SK-N-MC (cell line): ENCODE data around the gene EXOC1L.

ENCODE experiments used
- DNase-seq: peaks from one replicate; pipeline ENCODE4 v3.0.0-alpha.2; 2011; ENCODE audit warnings: low read depth, low spot score
- H3K27ac ChIP-seq: fragments of 200-600 bp; sonication (generic); 2 replicates; pipeline ENCODE4 v1.5.1; 2016; ENCODE audit warnings: mixed run types
- H3K36me3 ChIP-seq: fragments of 200-600 bp; sonication (generic); 2 replicates; pipeline ENCODE4 v1.6.1; 2017; ENCODE audit warnings: antibody characterized with exemption, low read length, mixed read lengths; ENCODE audit not compliant: insufficient read depth
- H3K4me3 ChIP-seq: fragments of 200-600 bp; sonication (generic); 2 replicates; pipeline ENCODE4 v1.5.1; 2016
- H3K9ac ChIP-seq: fragments of 200-600 bp; sonication (generic); 2 replicates; pipeline ENCODE4 v1.8.0; 2017; ENCODE audit warnings: mixed run types, mixed read lengths; ENCODE audit not compliant: insufficient read length
- H3K9me3 ChIP-seq: fragments of 200-600 bp; sonication (generic); 2 replicates; pipeline ENCODE4 v1.6.1; 2017; ENCODE audit warnings: low read depth, mild to moderate bottlenecking, antibody characterized with exemption, low read length, moderate library complexity, mixed read lengths
- EZH2 ChIP-seq: fragments of 200-600 bp; sonication (generic); IDR thresholded peaks from one replicate; pipeline ENCODE4 v1.6.1; 2017; ENCODE audit warnings: antibody characterized with exemption
- FOXP2 ChIP-seq: optimal IDR thresholded peaks from 2 replicates; pipeline ENCODE3; 2011; ENCODE audit warnings: mild to moderate bottlenecking, moderate library complexity; ENCODE audit not compliant: insufficient read depth; ENCODE audit errors: extremely low read length, control extremely low read depth
- POLR2AphosphoS5 ChIP-seq: IDR thresholded peaks from 2 replicates; pipeline ENCODE4 v1.6.1; 2012; ENCODE audit warnings: mild to moderate bottlenecking, low read depth, low read length, borderline replicate concordance

The EXOC1L gene

DNA sequence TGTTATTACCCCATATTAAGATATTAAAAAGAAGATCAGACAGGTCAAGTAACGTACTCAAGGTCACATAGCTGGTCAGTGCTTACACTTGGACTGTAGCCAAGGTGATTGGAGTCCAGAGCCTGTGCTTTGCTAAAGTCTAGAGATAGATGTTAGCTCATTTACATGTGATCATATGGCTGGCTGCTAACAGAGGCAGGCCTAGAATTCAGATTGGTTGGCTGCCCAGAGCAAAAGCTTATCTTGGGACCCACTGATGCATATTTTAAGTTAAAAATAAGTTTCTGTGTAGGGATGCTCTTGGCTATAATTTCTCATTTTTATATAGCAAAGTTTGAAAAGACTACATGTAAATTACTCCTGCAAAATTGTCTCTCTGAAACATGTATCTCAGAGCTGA, 18.1 kb upstream of the EXOC1L start:
- no peaks in the 10 kb centered on the region for H3K36me3 ChIP-seq
- DNase-seq: no peak
- no peak overlapping the region for H3K27ac ChIP-seq
- TF ChIP-seq POLR2AphosphoS5 (no peak), EZH2 (no peak), FOXP2 (no peak)
- H3K9me3 ChIP-seq: no peaks in the 10 kb centered on the region
- H3K9ac ChIP-seq: no peak overlapping the region
- no peak overlapping the region for H3K4me3 ChIP-seq

DNA sequence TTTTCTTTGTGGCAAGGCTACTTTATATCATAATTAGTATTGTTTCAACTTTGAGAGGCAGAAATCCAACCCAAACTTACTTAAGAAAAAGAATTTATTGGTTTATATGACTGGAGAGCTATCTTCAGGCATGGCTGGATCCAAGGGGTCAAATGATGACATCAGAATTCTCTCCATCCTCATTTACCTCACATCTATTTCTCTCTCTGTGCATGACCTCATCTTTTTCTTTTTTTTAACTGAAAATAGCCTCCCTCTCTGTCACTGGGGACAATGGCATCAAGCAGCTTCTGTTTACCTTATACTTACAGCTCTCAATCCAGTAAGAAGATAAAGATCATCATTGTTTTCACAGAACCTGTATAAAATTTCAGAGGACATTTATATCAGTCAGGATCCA, 12.0 kb upstream of the EXOC1L start:
- H3K4me3 ChIP-seq: no peak overlapping the region
- TF ChIP-seq POLR2AphosphoS5 (no peak), EZH2 (no peak), FOXP2 (no peak)
- no peak overlapping the region for H3K27ac ChIP-seq
- DNase-seq: no peak
- H3K9ac ChIP-seq: no peak overlapping the region
- H3K36me3 ChIP-seq: no peaks in the 10 kb centered on the region
- H3K9me3 ChIP-seq: no peaks in the 10 kb centered on the region

DNA sequence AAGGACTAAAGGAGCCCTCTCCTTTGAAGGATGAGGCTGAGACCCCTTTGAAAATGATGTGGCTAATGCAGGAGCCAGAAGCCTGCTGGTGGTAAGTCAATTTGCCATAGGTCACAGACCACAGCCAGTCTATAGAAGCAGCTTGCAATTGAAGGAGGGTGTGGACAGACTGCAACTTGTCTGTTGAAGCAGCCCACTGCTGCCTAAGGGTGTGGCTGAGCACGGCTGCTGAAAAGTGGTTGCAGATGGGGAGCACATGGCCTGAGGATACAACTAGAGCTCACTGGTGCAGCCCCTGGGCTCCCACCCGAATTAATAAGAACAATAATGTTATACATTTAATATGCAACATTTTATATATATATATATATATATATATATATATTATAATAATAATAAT, 11.4 kb upstream of the EXOC1L start:
- TF ChIP-seq FOXP2: no peak
- no peak for TF ChIP-seq POLR2AphosphoS5
- TF ChIP-seq EZH2: no peak
- Histone ChIP-seq H3K9me3 (no peaks in the 10 kb centered on the region), H3K27ac (no peak overlapping the region), H3K36me3 (no peaks in the 10 kb centered on the region), H3K9ac (no peak overlapping the region), H3K4me3 (no peak overlapping the region)
- no peak for DNase-seq

DNA sequence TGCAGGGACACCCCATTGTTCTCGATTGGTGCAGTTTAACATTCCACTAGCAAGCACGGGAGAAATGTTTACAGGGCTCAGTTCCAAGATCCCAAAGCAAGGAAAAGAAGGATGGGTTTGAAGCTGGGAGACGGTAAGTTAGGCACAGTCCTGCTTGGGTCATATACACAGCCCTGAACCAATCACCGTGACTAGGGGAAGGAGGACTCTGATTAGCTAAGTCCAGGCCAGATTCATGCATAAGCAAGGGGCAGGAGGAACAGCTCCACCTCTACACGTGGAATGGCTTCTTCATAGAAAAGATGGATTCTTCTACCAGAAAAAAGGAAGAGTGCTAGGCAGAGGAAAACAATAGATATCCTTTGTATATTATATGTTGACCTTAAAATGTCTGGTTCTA, 11.0 kb upstream of the EXOC1L start:
- TF ChIP-seq FOXP2 (no peak), EZH2 (no peak), POLR2AphosphoS5 (no peak)
- Histone ChIP-seq H3K9ac (no peak overlapping the region), H3K4me3 (no peak overlapping the region), H3K9me3 (no peaks in the 10 kb centered on the region), H3K36me3 (no peaks in the 10 kb centered on the region), H3K27ac (no peak overlapping the region)
- DNase-seq: no peak

DNA sequence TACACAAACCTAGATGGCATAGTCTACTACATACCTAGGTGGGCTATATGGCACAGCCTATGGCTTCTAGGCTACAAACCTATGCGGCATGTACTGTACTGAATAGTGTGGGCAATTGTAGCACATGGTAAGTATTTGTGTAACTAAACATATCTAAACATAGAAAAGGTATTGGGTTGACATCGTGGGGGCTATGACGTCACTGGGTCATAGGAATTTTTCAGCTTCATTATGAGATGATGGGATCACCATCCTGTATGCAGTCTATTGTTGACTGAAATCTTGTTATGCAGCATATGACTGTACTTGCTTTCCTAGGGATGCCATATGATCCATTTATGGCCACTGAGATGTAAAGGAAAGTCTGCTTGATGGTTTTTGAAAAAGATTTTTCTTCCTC, 1.9 kb upstream of the EXOC1L start:
- Histone ChIP-seq H3K4me3 (no peak overlapping the region), H3K9ac (no peak overlapping the region), H3K36me3 (no peaks in the 10 kb centered on the region), H3K9me3 (no peaks in the 10 kb centered on the region), H3K27ac (no peak overlapping the region)
- TF ChIP-seq POLR2AphosphoS5 (no peak), FOXP2 (no peak), EZH2 (no peak)
- no peak for DNase-seq

DNA sequence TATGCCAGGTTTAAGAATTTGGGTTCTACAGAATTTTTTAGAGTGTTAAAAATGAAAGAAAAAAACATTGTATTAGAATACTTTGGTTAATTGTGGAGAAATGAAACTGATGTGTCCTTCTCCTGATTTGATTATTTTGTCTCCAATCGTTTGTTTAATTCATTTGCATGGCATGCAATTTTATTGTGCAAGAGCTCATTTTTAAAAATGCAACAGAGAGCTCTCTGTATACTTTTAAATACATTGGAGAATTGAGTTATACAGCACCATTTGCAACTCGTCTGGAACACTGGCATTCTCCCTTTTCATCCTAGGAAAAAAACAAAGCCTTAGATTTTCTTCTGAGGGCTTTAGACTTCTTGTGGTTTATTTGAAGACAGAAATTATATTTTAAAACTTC, 689 bp downstream of the EXOC1L start:
- no peak for DNase-seq
- TF ChIP-seq EZH2 (no peak), POLR2AphosphoS5 (no peak), FOXP2 (no peak)
- no peaks in the 10 kb centered on the region for H3K9me3 ChIP-seq
- no peak overlapping the region for H3K4me3 ChIP-seq
- no peak overlapping the region for H3K9ac ChIP-seq
- no peaks in the 10 kb centered on the region for H3K36me3 ChIP-seq
- H3K27ac ChIP-seq: no peak overlapping the region

DNA sequence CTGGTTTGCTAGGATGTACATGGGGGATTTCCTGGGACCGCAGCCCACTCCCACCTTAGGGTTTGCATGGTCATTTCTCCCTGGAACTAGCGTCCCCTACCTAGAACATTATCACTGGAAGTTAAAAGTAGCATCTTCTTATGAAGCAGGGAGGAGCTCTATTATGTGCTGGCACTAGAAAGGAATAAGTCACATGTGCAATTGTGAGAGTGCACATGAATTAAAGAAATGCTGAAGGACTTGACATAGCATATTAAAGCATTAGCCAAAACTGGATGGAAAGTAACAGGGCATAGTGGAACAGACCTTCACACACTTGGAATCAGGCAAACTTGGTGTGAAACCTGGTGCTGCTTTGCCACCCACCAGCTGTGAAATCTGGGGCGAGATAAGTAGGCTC, 2.7 kb downstream of the EXOC1L start:
- no peak for DNase-seq
- no peak overlapping the region for H3K27ac ChIP-seq
- TF ChIP-seq FOXP2 (no peak), EZH2 (no peak), POLR2AphosphoS5 (no peak)

DNA sequence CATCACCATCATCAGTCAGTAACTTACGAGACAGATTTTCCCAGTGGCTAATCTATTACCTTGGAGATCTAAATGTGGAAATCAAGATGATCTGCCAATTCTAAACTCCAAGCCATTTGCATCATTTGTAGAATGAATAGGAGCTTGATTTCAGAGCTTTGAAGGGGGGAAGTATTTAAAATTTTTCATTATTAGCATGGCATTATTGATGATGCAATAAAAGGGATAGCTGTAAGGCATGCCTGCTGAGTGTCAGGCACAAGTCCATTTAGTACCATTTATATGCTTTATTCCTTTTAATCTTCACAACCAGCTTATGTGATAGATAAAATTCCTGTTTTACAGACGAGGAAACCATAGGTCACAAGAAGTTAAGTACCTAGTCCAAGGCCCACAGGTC, 5.3 kb downstream of the EXOC1L start:
- Histone ChIP-seq H3K36me3 (no peaks in the 10 kb centered on the region), H3K9me3 (no peaks in the 10 kb centered on the region), H3K4me3 (no peak overlapping the region), H3K27ac (no peak overlapping the region), H3K9ac (no peak overlapping the region)
- no peak for DNase-seq
- TF ChIP-seq FOXP2: no peak
- TF ChIP-seq POLR2AphosphoS5: no peak
- TF ChIP-seq EZH2: no peak

More for the DNA sequence above, 2.7 kb downstream of the EXOC1L start:
- H3K4me3 ChIP-seq: no peak overlapping the region
- H3K9ac ChIP-seq: no peak overlapping the region
- no peaks in the 10 kb centered on the region for H3K36me3 ChIP-seq
- H3K9me3 ChIP-seq: no peaks in the 10 kb centered on the region

DNA sequence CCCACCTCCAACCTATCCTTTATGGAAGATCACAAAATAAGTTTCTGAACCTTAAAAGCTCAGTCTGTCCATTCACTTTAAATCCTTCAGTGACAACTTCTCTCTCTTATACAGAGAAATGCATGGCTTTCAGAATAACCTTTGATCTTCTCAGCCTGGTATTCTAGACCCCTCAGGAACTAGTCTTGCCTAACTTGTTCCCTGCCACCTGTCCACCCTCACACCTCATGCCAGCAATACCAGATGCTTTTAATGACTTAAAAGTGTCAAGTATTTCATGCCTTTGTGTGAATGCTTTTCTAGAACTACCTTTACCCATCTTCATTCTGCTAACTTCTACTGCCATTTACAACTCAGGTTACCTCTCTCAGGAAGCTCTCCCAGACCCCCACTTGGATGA, 7.4 kb downstream of the EXOC1L start:
- Histone ChIP-seq H3K9ac (no peak overlapping the region), H3K9me3 (no peaks in the 10 kb centered on the region), H3K36me3 (no peaks in the 10 kb centered on the region), H3K4me3 (no peak overlapping the region), H3K27ac (no peak overlapping the region)
- DNase-seq: no peak
- TF ChIP-seq EZH2 (no peak), POLR2AphosphoS5 (no peak), FOXP2 (no peak)
